Measurements from ENCODE around the gene ASIC5.

GRCh38 chr4:155842080-155842479, 24.0 kb downstream of the ASIC5 start:
- no peak for TF ChIP-seq CTCF (conservative IDR thresholded peaks at IDR 0.05; ENCODE audit: low read depth, low read length)
- no peak for TF ChIP-seq FOS (IDR thresholded peaks at IDR 0.05; ENCODE audit: low read depth, low read length)
- TF ChIP-seq MAFK (IDR thresholded peaks at IDR 0.05; ENCODE audit: low read depth, low read length), result no peak
- TF ChIP-seq SMC3 (IDR thresholded peaks at IDR 0.05; ENCODE audit: low read depth, low read length), result no peak
- TF ChIP-seq RFX5 (IDR thresholded peaks at IDR 0.05; ENCODE audit: low read depth, low read length), result no peak
- no peak for TF ChIP-seq MXI1 (IDR thresholded peaks at IDR 0.05; ENCODE audit: borderline replicate concordance, low read depth, low read length)
- TF ChIP-seq NFE2L2 (IDR thresholded peaks at IDR 0.05; ENCODE audit: low read depth, low read length), result no peak
- TF ChIP-seq POLR2A (IDR thresholded peaks at IDR 0.05; ENCODE audit: low read depth, low read length), result no peak
- no peak for TF ChIP-seq BHLHE40 (IDR thresholded peaks at IDR 0.05; ENCODE audit: low read depth, low read length)
- TF ChIP-seq CEBPB (IDR thresholded peaks at IDR 0.05; ENCODE audit: low read depth, low read length), result no peak
